Measurements from ENCODE around the gene TSHZ3.

TSHZ3 gene

DNA sequence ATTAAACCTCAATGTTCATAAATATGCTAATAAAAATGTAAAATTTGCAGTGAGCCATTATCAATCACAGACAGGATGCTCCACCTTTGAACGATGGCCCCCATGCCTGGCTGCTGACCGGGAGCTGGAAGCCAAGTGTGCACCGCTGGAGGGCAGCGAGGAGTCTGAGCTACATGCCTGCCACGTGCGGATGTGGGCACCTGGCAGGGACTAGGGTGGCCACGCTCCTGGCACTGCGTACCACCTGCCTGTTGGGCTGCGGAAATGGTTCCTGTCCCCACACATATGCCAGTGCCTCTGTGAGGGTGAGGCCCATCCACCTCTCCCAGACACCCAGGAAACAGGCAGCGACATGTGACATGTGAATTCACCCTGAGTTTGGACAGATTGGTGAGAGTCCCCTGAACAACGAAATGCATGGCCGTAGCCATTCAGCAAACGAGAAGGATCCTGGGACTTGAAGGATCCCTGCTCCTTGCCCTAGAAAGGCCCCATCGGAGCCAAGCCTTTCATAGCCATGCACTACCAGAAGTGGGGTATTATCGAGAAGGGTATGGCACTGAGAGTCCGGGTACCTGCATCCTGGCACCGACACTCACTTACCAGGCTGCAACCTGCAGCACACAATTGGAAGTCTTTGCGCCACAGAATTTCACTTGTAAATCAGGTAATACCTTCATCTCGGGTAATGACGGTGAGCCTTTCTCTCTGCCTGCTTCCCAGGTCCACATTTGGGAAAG, 35.8 kb downstream of the TSHZ3 start:
- DNase-seq = no peak

DNA sequence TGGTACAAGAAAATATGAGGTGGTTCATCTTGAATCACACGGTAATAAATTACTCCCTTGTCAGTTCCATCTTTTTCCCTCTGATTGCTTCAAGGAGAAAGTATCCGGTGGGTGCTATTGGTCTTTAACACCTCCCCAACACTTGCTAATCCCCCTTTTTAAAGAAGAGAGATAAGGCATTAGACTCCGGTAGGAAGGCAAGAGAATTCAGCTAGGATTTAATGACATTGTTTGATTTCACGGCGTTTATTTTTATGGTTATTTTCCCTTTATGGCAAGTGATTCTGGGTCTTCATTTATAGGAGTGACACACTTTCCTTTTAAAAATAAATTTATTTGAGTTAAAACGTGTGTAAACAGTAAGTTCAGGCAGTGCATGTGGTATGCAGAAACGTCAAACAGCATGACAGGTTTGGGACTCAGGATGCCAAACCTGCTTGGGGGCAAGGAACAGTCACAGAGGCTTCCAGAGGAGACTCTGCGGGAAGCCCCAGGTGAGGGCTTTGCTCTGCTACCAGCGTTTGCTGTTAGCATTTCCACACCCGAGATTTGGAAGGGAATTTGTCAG, 36.5 kb downstream of the TSHZ3 start:
- DNase-seq = no peak

DNA sequence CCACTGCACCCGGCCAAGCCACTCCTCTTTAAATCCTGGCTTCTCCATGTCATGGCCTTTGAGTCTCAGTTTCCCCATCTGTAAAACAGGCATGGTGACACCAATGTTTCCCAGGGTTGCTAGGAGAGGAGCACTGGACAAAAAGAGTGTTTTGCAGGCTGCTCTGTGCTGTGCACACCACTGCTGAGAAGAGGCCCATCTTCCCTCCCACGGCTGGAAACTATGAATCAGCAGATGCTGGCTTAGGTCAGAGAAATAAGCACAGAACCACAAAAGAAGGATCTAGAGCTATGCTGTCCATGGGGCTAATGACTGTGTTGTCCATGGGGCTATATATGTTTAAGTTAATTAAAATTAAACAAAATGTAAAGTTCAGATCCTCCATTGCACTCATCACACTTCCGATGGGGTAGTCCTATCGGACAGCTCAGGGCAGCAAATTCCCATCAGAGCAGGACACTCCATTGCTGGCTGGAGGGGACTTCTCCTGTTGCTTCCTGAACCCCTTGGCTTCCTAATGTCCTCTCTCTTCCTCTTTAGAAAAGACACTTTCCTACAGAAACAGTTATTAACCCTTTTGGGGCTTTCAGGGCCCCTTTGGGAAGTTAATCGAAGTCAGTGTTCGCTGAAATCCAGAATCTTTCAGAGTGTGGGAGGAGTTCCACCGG, 37.1 kb downstream of the TSHZ3 start:
- DNase-seq = peak; percentile 16

DNA sequence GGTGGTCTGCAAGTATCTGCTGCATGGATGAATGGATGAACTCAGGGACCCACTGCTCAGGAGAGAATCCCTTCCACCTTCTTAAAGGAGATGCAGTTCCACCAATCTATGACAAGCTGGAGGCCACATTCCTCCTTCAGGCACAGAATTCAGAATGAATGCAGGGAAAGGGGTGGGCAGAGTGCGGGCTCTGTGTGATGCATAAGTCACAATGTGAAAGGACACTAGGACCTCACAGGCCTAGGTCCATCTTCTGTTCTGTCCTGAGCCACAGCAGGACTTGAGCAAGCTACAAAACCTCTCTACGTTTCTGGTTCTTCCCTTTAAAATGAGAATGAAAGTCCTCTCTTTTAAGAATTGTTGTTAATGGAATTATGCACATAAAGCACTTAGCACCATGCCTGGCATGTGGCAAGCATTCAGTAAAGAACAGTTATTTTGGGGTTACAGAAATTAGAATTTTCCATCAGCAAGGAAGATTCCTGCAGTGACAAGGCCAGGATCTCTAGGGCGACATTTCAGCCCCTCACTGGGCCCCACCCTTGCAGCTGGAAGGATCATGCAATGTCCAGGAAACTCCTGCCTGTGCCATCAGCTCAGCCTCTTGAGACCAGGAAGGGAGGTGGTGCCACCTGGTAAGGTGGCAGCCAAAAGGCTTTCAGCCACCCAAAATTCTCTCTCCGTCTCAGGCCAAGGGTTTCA, 38.7 kb downstream of the TSHZ3 start:
- DNase-seq = no peak

DNA sequence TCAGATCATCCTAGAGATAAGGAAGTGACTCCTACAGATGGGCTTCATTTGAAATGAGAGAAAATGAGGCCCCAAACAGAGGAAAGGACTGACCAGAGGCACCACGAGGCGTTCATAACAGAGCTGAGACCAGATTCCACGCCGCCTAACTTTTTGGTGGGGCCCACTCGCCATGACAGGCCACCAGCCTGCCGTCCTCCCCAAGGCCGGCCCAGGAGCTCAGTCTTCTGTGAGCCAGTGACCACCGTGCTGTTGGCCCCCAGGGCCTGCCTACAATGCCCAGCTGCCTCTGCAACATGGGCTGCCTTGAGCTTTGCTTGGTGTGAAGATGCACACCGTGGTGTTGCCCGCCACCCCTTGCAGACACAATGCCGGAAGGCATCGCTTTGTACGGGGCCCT, 40.5 kb downstream of the TSHZ3 start:
- DNase-seq = no peak

DNA sequence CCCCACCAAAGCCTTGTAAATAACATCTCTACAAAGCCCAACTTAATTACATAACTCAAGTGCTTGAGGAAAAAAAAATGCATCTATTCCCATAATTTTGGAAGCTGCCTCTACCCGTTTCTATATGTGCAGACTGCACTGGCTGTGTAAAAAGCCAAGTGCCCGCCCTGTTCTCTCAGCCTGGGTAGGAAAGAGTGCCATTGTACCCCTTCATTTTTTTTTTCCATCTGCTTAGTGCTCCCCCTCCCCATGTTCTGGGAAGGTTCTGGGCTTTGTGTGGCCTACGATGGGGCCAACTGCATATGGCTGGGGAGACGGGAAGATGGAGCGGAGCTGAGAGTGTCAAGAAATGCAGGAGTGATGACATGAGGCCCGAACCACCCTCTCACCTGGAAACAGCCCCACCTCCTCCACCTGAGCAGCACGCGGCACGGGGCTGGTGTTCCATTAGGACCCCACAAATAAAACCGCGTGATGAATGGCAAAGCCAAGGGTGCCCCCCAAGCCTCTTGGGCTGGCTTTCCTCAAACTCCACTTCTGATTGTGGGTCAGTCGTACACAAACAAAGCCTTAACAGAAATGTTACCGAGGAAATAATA, 42.1 kb downstream of the TSHZ3 start:
- DNase-seq = no peak

DNA sequence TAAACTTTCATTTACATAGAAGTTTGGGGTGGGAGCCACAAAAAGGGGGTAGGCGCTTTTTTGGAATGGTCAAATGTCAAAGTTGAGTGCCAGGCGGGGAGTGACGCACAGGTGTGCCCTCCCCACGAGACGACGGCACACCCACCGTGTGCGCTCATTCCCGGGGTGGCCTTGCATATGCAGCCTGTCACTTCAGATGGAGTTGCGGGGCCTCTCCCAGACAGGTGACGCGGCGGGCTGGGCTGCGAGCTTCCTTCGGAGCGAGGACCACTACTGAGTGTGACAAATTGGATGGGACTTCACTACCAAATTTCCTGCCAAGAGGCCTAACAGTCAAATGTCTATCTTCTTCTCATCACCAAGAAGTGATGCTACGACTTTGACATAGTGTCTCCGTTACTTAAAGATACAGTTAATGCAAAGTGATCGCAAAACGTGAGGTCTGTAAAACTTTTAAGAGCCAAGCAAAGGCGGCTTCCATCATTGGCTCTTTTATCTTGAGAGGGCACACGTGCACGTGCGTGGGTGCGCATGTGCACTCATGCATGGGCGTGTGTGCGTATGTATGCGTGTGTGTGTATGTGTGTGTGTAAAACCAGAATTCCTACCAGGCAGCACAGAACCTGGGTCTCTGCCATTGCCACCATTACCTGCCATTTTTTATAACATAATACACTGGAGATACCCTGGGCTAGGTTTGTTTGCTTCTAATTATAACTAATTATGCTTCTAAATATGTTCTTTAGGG, 43.1 kb downstream of the TSHZ3 start:
- DNase-seq = no peak

DNA sequence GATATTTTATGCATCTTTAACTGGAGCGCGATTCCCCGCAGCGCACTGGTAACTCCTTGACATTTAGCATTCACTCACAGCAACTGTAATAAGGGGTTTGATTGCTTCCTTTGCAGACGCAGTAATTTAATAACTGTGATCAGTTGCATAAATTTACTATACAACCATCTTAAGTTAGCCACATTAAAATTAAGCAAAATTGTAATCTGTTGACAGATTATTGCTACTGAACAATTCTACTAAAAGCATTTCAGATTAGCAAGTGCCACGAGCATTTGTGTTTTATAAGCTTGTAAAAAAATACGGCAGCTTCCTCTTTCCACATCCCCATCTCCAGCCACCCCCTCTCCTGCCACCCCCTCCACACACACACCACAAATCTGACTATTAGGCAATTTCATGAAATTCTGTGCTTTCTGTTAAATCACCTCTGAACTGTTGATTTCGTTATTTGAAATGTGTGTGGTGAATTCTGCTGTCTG, 44.4 kb downstream of the TSHZ3 start:
- no peak for DNase-seq

DNA sequence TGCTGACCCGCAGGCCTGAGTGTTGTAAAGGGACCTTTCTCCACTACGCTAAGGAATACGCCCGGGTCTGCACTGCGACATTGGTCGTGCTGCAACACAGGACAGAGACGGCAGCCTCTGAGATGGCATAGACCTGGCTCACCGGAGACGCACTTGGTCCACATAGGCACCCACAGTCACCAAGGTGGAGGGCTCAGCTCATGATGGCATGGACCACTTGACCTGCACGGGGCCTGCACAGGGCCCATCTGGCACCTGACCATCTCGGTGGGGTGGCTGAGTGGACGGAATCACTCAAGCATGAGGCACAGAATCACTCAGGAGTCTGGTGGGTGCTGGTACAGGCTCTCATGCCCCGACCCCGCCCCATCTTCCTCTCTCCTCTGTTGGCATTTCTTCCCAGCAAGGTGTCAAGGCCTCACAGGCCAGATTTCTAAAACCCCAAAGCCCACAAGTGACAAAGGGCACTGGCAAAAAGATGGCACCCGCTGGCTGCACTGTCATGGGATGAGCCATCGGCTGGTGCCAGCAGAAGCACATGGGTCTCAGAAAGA, 45.9 kb downstream of the TSHZ3 start:
- DNase-seq = no peak

DNA sequence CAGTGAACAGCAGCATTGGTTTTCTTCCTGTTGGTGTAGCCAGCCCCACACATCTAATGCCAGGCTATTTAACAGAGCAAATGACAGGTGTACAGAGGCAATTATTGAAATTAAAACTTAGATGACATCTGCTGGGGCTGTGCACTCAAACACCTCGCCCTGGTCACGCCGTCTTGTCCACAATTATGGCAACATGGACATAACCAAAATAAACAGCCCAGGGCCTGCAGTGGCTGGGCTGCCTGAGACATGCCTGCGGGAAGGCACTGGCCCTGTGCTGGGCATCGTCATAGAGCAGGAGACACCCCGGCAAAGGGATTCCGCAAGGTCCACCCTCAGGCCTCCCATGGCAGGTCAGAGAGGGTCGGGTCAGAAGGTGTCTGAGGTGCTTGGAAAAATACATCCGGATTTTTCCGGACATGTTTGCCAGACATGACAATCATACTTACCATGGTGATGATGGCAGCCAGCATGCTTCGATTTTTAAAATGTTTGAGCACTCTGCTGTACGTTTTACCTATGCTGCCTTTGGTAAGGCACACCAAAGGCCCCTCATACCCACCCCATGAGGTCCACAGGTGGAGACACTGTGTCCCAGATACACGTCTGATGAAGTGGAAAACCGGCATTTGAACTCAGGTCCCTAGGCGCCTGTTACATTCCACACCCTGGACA, 47.8 kb downstream of the TSHZ3 start:
- DNase-seq = no peak

DNA sequence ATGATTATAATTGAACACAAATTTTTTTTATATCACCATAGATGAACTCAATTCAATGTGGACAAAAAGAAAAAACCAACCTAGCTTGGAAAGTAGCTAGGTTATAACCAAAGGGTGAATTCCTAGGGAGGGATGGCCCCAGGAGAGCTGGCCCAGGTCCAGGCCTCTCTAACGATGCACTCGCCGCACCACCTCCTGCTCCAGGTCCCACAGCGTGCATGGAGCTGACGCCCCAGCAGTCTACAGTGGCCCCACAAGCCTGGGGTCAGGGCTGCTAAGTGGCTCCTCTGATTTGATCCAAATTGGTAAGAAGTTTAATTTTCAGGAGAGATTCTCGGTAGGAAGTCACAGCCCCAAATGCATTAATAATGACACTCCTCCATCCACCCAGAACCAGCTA, 48.8 kb downstream of the TSHZ3 start:
- no peak for DNase-seq

DNA sequence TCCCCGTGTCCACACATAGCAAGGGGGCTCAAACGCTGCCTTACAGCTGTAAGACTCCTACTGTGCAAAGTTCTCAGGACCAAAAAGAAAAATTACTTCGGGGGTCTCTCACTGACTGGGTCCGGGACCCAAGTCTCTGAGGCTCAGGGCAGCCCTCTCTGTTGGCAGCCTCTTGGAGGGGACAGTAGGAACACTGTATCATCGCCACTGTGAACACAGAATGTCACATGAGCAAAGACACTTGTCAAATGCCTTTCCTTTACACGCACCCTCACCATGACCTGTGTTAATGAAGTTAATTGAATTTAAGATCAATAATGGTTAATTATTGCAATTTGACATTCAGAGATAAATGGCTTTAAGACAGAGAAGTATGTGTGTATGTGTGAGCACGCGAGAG, 49.6 kb downstream of the TSHZ3 start:
- DNase-seq = no peak

DNA sequence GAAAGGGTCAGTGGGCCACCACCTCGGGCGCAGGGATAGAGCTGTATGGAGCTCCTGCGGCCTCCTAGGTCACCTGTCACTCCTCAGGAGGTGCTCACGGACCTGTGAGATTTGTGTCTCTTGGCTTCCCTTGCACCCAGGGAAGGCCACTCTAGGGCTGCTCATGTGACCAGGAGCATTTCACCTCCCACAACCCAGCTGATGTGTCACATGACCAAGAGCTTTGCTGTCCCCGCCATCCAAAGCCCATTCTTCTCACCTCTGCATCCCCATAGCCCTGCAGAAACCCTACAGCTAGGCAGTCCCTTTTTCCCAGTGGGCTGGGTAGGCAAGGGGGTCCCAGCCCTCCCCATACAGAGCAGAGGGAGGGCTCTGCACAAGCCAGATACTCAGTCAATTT, 51.2 kb downstream of the TSHZ3 start:
- no peak for DNase-seq

DNA sequence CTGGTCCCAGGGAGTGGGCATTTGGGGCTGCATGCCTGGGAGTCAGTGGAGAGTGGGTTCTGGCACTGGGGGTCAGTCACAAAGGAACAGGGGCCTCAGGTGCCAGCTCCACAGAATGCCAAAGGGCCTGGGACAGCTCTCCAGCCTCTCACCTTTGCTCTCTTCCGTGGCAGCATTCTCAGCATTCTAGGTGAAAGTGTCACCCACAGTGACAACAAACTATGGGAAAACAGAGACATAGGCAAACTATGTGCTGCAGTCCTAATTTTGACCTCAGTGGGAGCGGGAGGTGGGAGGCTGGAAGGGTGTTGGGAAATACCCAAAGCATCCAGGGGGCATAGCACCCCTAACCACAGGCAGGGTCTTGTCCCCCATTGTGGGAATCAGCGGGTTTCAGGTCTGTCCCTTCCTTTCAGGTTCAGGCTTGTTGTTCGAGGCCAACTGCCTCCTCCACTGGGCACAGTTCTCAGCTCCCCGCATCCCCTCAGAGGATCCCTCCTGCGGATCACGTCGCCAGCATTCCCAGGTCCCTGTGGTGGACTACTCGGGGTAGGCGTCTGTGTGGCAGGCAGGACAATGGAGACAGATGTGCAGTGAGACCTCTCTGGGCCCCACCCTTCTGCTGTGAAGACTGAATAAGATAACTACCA, 52.4 kb downstream of the TSHZ3 start:
- DNase-seq = no peak

DNA sequence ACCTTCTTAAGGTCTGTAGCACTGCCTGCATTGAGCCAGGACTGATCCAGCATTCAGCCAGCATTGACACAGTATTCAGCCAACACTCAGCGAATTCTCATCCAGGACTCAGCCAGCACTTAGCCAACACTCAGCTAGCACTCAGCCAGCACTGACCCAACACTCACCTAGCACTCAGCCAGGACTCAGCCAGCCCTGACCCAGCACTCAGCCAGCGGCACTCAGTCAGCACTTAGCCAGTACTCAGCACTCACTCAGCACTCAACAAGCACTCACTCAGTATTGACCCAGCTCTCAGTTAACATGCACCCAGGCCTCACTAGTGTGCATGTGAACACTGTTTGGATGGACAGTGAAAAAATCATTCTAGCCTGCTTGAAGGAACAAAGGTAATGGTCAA, 55.0 kb downstream of the TSHZ3 start:
- no peak for DNase-seq

DNA sequence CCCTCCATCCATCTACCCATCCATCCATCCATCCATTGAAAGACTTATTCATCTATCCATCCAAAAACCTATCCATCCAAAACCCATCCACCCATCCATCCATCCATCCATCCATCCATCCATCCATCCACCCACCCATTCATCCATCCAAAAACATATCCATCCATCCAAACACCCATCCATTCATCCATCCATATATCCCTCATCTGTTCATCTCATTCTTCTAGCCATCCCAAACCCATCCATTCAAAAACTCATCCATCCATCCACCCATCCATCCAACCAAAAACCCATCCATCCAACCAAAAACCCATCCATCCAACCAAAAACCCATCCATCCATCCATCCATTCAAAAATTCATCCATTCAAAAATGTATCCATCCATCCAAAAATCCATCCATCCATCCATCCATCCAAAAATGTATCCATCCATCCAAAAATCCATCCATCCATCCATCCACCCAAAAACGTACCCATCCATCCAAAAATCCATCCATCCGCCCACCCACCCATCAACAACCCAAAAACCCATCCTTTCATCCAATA, 56.5 kb downstream of the TSHZ3 start:
- DNase-seq = no peak

DNA sequence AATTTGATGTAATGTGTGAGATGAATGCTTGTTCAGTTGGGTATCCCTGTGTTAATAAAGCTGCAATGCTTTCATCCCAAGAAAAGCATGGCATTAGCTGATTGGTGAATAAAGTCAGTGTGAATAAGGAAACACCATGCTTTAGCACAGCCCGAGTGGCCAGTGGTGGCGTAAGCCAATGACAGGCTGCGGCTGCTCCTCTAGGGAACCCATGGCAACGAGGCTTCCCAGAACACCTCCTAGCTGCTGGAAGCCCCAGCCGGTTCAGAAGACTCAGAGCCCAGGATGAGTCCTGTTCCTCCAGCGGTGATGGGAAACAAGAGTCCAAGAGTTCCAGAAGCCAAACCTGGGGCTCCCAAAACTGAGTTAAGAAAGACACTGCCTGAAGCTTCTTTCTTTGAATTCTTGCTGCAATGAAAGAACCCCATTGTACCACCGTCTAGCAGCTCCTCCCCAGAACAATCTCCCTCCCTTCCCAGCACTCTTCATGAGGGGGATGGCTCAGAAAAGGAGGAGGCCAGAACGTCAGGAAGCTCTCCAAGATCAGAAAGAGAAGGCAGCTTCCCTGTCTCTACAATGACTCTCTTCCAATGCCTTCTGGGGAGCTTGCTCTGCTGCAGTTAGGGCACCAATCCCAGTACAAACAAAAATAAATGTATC, 58.2 kb downstream of the TSHZ3 start:
- no peak for DNase-seq

DNA sequence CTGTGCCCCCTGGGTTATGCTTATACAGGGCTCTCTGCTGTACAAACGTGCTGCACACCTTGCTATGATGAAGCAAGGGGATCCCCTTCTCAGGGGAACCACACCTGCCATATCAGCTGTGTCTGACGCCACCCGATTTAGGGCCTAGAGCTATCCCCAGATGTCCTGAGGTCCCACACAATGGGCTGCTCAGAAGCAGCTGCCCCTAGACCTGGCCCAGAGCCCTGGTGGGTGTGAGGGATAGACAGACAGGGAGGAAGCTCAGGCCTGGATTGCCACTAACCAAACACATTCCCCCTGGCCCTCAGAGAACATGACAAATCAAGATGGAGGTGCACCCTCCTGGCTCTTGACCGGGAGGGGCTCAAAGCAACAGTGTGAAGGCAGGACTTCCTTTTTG, 59.3 kb downstream of the TSHZ3 start:
- DNase-seq = no peak

DNA sequence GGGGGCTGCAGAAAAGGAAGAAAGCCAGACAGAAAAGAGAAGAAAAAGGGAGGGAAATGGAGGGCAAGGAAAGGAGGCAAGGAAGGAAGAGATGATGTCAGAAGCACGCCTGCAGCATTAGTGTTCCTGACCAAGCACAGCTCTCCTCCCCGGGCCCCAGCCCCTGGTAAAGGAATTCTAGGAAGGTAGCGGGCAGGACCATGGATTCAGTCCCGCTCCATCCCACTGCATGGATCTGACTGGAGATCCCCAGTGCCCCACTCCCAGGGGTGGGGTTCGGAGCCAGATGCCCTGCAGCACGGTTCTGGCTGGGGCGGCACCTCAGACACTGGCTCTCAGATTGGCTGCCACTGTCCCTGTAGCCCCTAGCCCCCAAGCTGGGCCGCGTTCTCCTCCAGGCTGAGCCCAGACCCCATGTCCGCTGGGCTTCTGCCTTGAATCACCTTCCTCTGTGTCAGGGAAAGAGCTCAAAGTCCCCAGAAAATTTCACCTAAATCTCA, 59.8 kb downstream of the TSHZ3 start:
- no peak for DNase-seq

DNA sequence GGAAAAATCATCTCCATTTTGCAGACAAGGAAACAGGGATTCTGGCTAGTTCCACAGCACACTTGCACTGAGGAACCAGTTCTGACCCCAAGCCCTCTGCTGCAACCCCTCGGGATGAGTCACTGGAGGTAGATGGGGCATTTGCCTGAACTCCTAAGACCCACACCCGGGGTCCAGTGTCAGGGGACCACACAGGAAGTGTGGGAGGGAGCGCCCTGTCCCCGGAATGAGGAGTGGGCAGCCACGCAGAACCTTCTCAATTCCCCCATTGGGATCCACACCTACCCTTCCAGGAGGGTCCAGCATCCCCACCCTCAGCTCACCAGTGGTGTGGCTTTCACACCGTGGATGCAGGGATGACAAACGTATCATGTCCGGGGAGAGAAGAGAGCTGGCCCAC, 62.7 kb downstream of the TSHZ3 start:
- DNase-seq = no peak
